Measurements from ENCODE around the gene DOCK9.

The DOCK9 gene

GRCh38 chr13:98802559-98802958 is 175.3 kb downstream of the DOCK9 start:
- no peaks in the 10 kb centered on the region for H3K27me3 ChIP-seq
- H3K36me3 ChIP-seq, result peaks cover 38 to 75% (median 40%) of the 10 kb centered on the region in 3 donors
- no peak for DNase-seq
- H3K27ac ChIP-seq, result no peak overlapping the region
- no peaks in the 10 kb centered on the region for H3K9me3 ChIP-seq
- no peak for TF ChIP-seq CTCF (IDR thresholded peaks at IDR 0.05)
- no peaks in the 10 kb centered on the region for H3K4me1 ChIP-seq
- intact Hi-C loops (cut with DNase I; ENCODE audit: low total_unique reads), result no loop called here
- H3K4me3 ChIP-seq, result no peak overlapping the region

GRCh38 chr13:98801626-98802418 is 176.0 kb downstream of the DOCK9 start:
- Histone ChIP-seq H3K4me3 (no peak overlapping the region), H3K4me1 (no peaks in the 10 kb centered on the region), H3K27ac (no peak overlapping the region), H3K27me3 (no peaks in the 10 kb centered on the region), H3K36me3 (peaks cover 38 to 78% (median 40%) of the 10 kb centered on the region in 3 donors), H3K9me3 (no peaks in the 10 kb centered on the region)
- no peak for TF ChIP-seq CTCF (IDR thresholded peaks at IDR 0.05)
- intact Hi-C loops (cut with DNase I; ENCODE audit: low total_unique reads), result no loop called here
- DNase-seq, result no peak

- no peak for DNase-seq
- no peaks in the 10 kb centered on the region for H3K27me3 ChIP-seq
- H3K9me3 ChIP-seq, result no peaks in the 10 kb centered on the region
- H3K36me3 ChIP-seq, result peaks cover 44 to 82% (median 48%) of the 10 kb centered on the region in 3 donors
- no peak overlapping the region for H3K27ac ChIP-seq
- intact Hi-C loops (cut with DNase I; ENCODE audit: low total_unique reads), result no loop called here
- TF ChIP-seq CTCF (IDR thresholded peaks at IDR 0.05), result no peak
- no peaks in the 10 kb centered on the region for H3K4me1 ChIP-seq
- H3K4me3 ChIP-seq, result no peak overlapping the region
These were observed 177.8 kb downstream of the DOCK9 start for GRCh38 chr13:98800078-98800477.

GRCh38 chr13:98798849-98799645 is 178.8 kb downstream of the DOCK9 start:
- no peaks in the 10 kb centered on the region for H3K9me3 ChIP-seq
- H3K36me3 ChIP-seq, result peaks cover 42 to 82% (median 53%) of the 10 kb centered on the region in 3 donors
- no peaks in the 10 kb centered on the region for H3K4me1 ChIP-seq
- no peak for DNase-seq
- H3K4me3 ChIP-seq, result no peak overlapping the region
- TF ChIP-seq CTCF (IDR thresholded peaks at IDR 0.05), result no peak
- intact Hi-C loops (cut with DNase I; ENCODE audit: low total_unique reads), result no loop called here
- H3K27ac ChIP-seq, result no peak overlapping the region
- H3K27me3 ChIP-seq, result no peaks in the 10 kb centered on the region

GRCh38 chr13:98797456-98797855 is 180.4 kb downstream of the DOCK9 start:
- H3K36me3 ChIP-seq, result peaks cover 41 to 79% (median 66%) of the 10 kb centered on the region in 3 donors
- intact Hi-C loops (cut with DNase I; ENCODE audit: low total_unique reads), result no loop called here
- TF ChIP-seq CTCF (IDR thresholded peaks at IDR 0.05), result no peak
- no peak for DNase-seq
- H3K4me3 ChIP-seq, result no peak overlapping the region
- H3K27ac ChIP-seq, result no peak overlapping the region
- no peaks in the 10 kb centered on the region for H3K4me1 ChIP-seq
- no peaks in the 10 kb centered on the region for H3K27me3 ChIP-seq
- no peaks in the 10 kb centered on the region for H3K9me3 ChIP-seq

All from tibial artery (tissue), 4 donors.